B cell (primary cell): ENCODE measurements around the gene LAYN. TPM values are rescaled to one million over a fixed set of nuclear protein-coding genes. Genes with fewer than 3 reads are reported as not detected.

Experiments used
- ATAC-seq: fragments of 200-7000 bp; cut with Tn5 transposase; one replicate; pipeline ENCODE4 v1.10.0; 2021; ENCODE audit warnings: low read depth, mild to moderate bottlenecking, moderate number of reproducible peaks, moderate library complexity
- CTCF ChIA-PET: fragments of 350-600 bp; sonication (Branson Sonifier 250); formaldehyde crosslinking; loops from one replicate; lab custom pipeline; 2021; ENCODE audit warnings: antibody characterized with exemption, inconsistent platforms; lab: Charles Lee
- POLR2A ChIA-PET: fragments of 350-600 bp; sonication (Branson Sonifier 250); formaldehyde crosslinking; loops from one replicate; lab custom pipeline; 2021; ENCODE audit warnings: antibody characterized with exemption; lab: Charles Lee
- DNase-seq: peaks from one replicate; pipeline ENCODE4 v3.0.0; 2013
- H2AFZ ChIP-seq: 2 replicates; pipeline ENCODE4 v1.6.1; 2012; ENCODE audit warnings: mild to moderate bottlenecking, low read depth, low read length; ENCODE audit not compliant: insufficient read depth, poor library complexity, severe bottlenecking
- H3K27ac ChIP-seq, 2 donors: 1 replicate in 1 of 2; 2 replicates in 1 of 2; pipeline ENCODE4 v1.5.1; 2012 to 2013; ENCODE audit warnings: low read length in 2 of 2, mild to moderate bottlenecking in 2 of 2, moderate library complexity in 1 of 2
- H3K27me3 ChIP-seq, 4 experiments: fragments of 200-600 bp in 1 of 4; sonication (generic) in 1 of 4; replicated peaks in 1 of 4; 1 replicate in 2 of 4; 2 replicates in 2 of 4; pipeline versions ENCODE4 v1.6.1 to v1.7.0; 2013 to 2016; ENCODE audit warnings: low read length in 3 of 4, mild to moderate bottlenecking in 2 of 4, mixed read lengths in 1 of 4, moderate library complexity in 1 of 4; ENCODE audit not compliant: insufficient read depth in 4 of 4, control insufficient read depth in 3 of 4; ENCODE audit errors: control extremely low read depth in 1 of 4
- H3K36me3 ChIP-seq, 2 experiments: replicated peaks in 1 of 2; 1 replicate in 1 of 2; 2 replicates in 1 of 2; pipeline versions ENCODE4 v1.6.1 to v1.7.1; 2013; ENCODE audit warnings: low read length in 1 of 2; ENCODE audit not compliant: insufficient read depth in 2 of 2, control insufficient read depth in 1 of 2; ENCODE audit errors: control extremely low read depth in 1 of 2, extremely low read depth in 1 of 2
- H3K4me1 ChIP-seq, 2 donors: fragments of 200-600 bp in 1 of 2; sonication (generic) in 1 of 2; 1 replicate in 1 of 2; 2 replicates in 1 of 2; pipeline versions ENCODE4 v1.5.1 to v1.6.1; 2013 to 2017; ENCODE audit warnings: low read length in 2 of 2; ENCODE audit not compliant: control insufficient read depth in 2 of 2, insufficient read depth in 2 of 2
- H3K4me2 ChIP-seq: replicated peaks from 2 replicates; pipeline ENCODE3; 2012; ENCODE audit warnings: mild to moderate bottlenecking, low read depth, low read length; ENCODE audit not compliant: poor library complexity, severe bottlenecking
- H3K4me3 ChIP-seq, 5 experiments: fragments of 200-600 bp in 1 of 5; sonication (generic) in 1 of 5; 1 replicate in 3 of 5; 2 replicates in 2 of 5; pipeline versions ENCODE4 v1.5.1 to v1.7.0; 2011 to 2016; ENCODE audit warnings: low read length in 4 of 5, mild to moderate bottlenecking in 4 of 5, low read depth in 2 of 5, control low read depth in 1 of 5, moderate library complexity in 1 of 5; ENCODE audit not compliant: insufficient read depth in 1 of 5; ENCODE audit errors: control extremely low read depth in 1 of 5, extremely low read depth in 1 of 5
- H3K79me2 ChIP-seq: fragments of 200-600 bp; sonication (generic); one replicate; pipeline ENCODE4 v1.6.0; 2016; ENCODE audit warnings: low read length; ENCODE audit not compliant: control insufficient read depth, insufficient read depth
- H3K9ac ChIP-seq: fragments of 200-600 bp; sonication (generic); 2 replicates; pipeline ENCODE4 v1.6.1; 2017; ENCODE audit warnings: mild to moderate bottlenecking, low read length, moderate library complexity
- H3K9me3 ChIP-seq, 3 donors: one replicate each; pipeline versions ENCODE4 v1.6.1 to v1.7.1; 2013; ENCODE audit warnings: low read length in 2 of 3; ENCODE audit not compliant: control insufficient read depth in 2 of 3, insufficient read depth in 1 of 3; ENCODE audit errors: control extremely low read depth in 1 of 3
- H4K20me1 ChIP-seq: 2 replicates; pipeline ENCODE4 v1.6.0; 2012; ENCODE audit warnings: mild to moderate bottlenecking, low read length; ENCODE audit not compliant: insufficient read depth, control insufficient read depth, poor library complexity, severe bottlenecking
- H3K27ac Mint-ChIP-seq: one replicate; pipeline ENCODE4 v1.8.0; 2021; ENCODE audit warnings: mixed read lengths
- H3K27me3 Mint-ChIP-seq: one replicate; pipeline ENCODE4 v1.8.0; 2021; ENCODE audit warnings: mixed read lengths
- H3K4me1 Mint-ChIP-seq: one replicate; pipeline ENCODE4 v1.8.0; 2021; ENCODE audit warnings: mixed read lengths
- H3K4me3 Mint-ChIP-seq: one replicate; pipeline ENCODE4 v1.8.0; 2021; ENCODE audit warnings: mixed read lengths
- H3K9me3 Mint-ChIP-seq: one replicate; pipeline ENCODE4 v1.8.0; 2022; ENCODE audit warnings: mixed read lengths; ENCODE audit not compliant: insufficient read depth
- CTCF ChIP-seq: fragments of 200-600 bp; IDR thresholded peaks from one replicate; pipeline ENCODE4 v1.8.0; 2022; ENCODE audit warnings: antibody characterized with exemption, mild to moderate bottlenecking
- EZH2 ChIP-seq: IDR thresholded peaks from 2 replicates; pipeline ENCODE4 v1.6.1; 2012; ENCODE audit warnings: borderline replicate concordance, low read depth, mild to moderate bottlenecking, moderate library complexity, low read length; ENCODE audit not compliant: insufficient read depth, poor library complexity, severe bottlenecking
- WGBS: methylation state at CpG from one replicate; pipeline ENCODE4 v1.1.5; 2013; ENCODE audit warnings: missing lambda C conversion rate; ENCODE audit not compliant: insufficient coverage; 5-methylcytosine and 5-hydroxymethylcytosine counted together
- intact Hi-C: fragments of 100-400 bp; cut with micrococcal nuclease; formaldehyde crosslinking; loops from one replicate; pipeline ENCODE4 v1.10.0; 2022
- polyA plus RNA-seq: library from polyadenylated mRNA; depleted of rRNA; stranded (reverse); fragments of >200 nt; gene quantifications from 2 replicates; pipeline ENCODE4 v1.2.3, GENCODE V29; 2012
- total RNA-seq, 2 donors: library from RNA; stranded (reverse); fragments of 120-200 nt in 1 of 2; gene quantifications; 1 replicate in 1 of 2; 2 replicates in 1 of 2; pipeline versions ENCODE4 v1.2.3 to v1.2.4, GENCODE V29; 2013 to 2022

The LAYN gene
- total and polyA plus RNA-seq, 2 donors (not counting 1 experiment from before 2014, with no cell fraction given): not detected

GRCh38 chr11:111592491-111592890, 52.0 kb downstream of the LAYN start:
- POLR2A ChIA-PET: no interaction called here
- ATAC-seq (no peak), DNase-seq (no peak)
- no peak for TF ChIP-seq EZH2
- Mint-ChIP-seq H3K27ac (no peak overlapping the region), H3K27me3 (no peaks in the 10 kb centered on the region), H3K9me3 (no peaks in the 10 kb centered on the region), H3K4me1 (peaks cover 8% of the 10 kb centered on the region), H3K4me3 (no peak overlapping the region)
- no peak overlapping the region for H3K27ac ChIP-seq
- H3K4me2 ChIP-seq: no peak overlapping the region
- H4K20me1 ChIP-seq: no peaks in the 10 kb centered on the region
- no peaks in the 10 kb centered on the region for H3K36me3 ChIP-seq
- intact Hi-C loops: no loop called here
- no peak overlapping the region for H2AFZ ChIP-seq
- CTCF ChIA-PET: interaction anchor here (1.3 kb wide), 2 partner anchors 185 to 187 kb away, joined by 5 to 7 read pairs; no protein-coding TSS in a partner anchor
- no peaks in the 10 kb centered on the region for H3K9me3 ChIP-seq
- no peaks in the 10 kb centered on the region for H3K27me3 ChIP-seq
- H3K9ac ChIP-seq: no peak overlapping the region
- no peaks in the 10 kb centered on the region for H3K79me2 ChIP-seq
- peaks cover 0 to 4% of the 10 kb centered on the region in 2 donors for H3K4me1 ChIP-seq
- no peak overlapping the region for H3K4me3 ChIP-seq

GRCh38 chr11:111596319-111596718, 55.8 kb downstream of the LAYN start:
- Mint-ChIP-seq H3K4me3 (no peak overlapping the region), H3K9me3 (no peaks in the 10 kb centered on the region), H3K27ac (no peak overlapping the region), H3K4me1 (peaks cover 8% of the 10 kb centered on the region), H3K27me3 (no peaks in the 10 kb centered on the region)
- no peak for ATAC-seq
- intact Hi-C loops: no loop called here
- WGBS: no CpG with 5 or more reads among the region's 1 CpG
- ChIA-PET CTCF (no interaction called here), POLR2A (no interaction called here)
- Histone ChIP-seq H3K9me3 (no peaks in the 10 kb centered on the region), H3K27me3 (no peaks in the 10 kb centered on the region), H2AFZ (no peak overlapping the region), H3K4me1 (peaks cover under 1 to 4% of the 10 kb centered on the region in 2 donors), H4K20me1 (no peaks in the 10 kb centered on the region), H3K4me3 (no peak overlapping the region), H3K4me2 (no peak overlapping the region), H3K9ac (no peak overlapping the region), H3K36me3 (no peaks in the 10 kb centered on the region), H3K27ac (no peak overlapping the region), H3K79me2 (no peaks in the 10 kb centered on the region)
- no peak for TF ChIP-seq CTCF
- no peak for TF ChIP-seq EZH2
- DNase-seq: no peak
